Activated CD4-positive, alpha-beta T cell treated with anti-CD3 and anti-CD28 coated beads for 36 hours (primary cell): ENCODE results near the gene ZNF622. TPM values are rescaled to one million over a fixed set of nuclear protein-coding genes. Genes with fewer than 3 reads are reported as not detected.

Source experiments
- ATAC-seq: fragments of 200-7000 bp; cut with Tn5 transposase; one replicate; pipeline ENCODE4 v1.10.0; 2021; ENCODE audit warnings: mild to moderate bottlenecking, moderate library complexity
- CTCF ChIA-PET: fragments of 350-600 bp; sonication (Branson Sonifier 250); formaldehyde crosslinking; loops from one replicate; lab custom pipeline; 2021; ENCODE audit warnings: antibody characterized with exemption; lab: Charles Lee
- POLR2A ChIA-PET: fragments of 350-600 bp; sonication (Branson Sonifier 250); formaldehyde crosslinking; loops from one replicate; lab custom pipeline; 2021; ENCODE audit warnings: antibody characterized with exemption, inconsistent platforms; lab: Charles Lee
- DNase-seq: peaks from one replicate; pipeline ENCODE4 v3.0.0-alpha.2; 2020
- H3K27ac Mint-ChIP-seq: one replicate; pipeline ENCODE4 v1.8.0; 2021; ENCODE audit warnings: mixed read lengths
- H3K27me3 Mint-ChIP-seq: one replicate; pipeline ENCODE4 v1.8.0; 2021; ENCODE audit warnings: mixed read lengths
- H3K36me3 Mint-ChIP-seq: one replicate; pipeline ENCODE4 v1.8.0; 2021; ENCODE audit warnings: low read depth, mixed read lengths
- H3K4me1 Mint-ChIP-seq: one replicate; pipeline ENCODE4 v1.8.0; 2021; ENCODE audit warnings: mixed read lengths
- H3K4me3 Mint-ChIP-seq: one replicate; pipeline ENCODE4 v1.8.0; 2021; ENCODE audit warnings: mild to moderate bottlenecking, moderate library complexity, mixed read lengths
- H3K9me3 Mint-ChIP-seq: one replicate; pipeline ENCODE4 v1.8.0; 2021; ENCODE audit warnings: low read depth, mixed read lengths
- intact Hi-C, 2 experiments: fragments of 100-400 bp; cut with DNase I in 1 of 2; cut with micrococcal nuclease in 1 of 2; formaldehyde crosslinking; loops; one replicate each; pipeline versions ENCODE4 v1.14.2 to v1.15.1; 2022 to 2024; cut with DNase I, micrococcal nuclease
- total RNA-seq, 2 experiments: library from RNA; stranded (reverse); gene quantifications; one replicate each; pipeline ENCODE4 v1.2.3, GENCODE V29; 2021

Gene ZNF622
- total RNA-seq, 2 experiments from 2014 or later: 30.9 to 36.3 TPM

- H3K27me3 Mint-ChIP-seq: no peaks in the 10 kb centered on the region
- intact Hi-C loops: no loop called here
- POLR2A ChIA-PET: no interaction called here
- no peak overlapping the region for H3K27ac Mint-ChIP-seq
- peaks cover 23% of the 10 kb centered on the region for H3K36me3 Mint-ChIP-seq
- DNase-seq: no peak
- CTCF ChIA-PET: no interaction called here
- peaks cover 20% of the 10 kb centered on the region for H3K4me1 Mint-ChIP-seq
- ATAC-seq: no peak
- H3K4me3 Mint-ChIP-seq: no peak overlapping the region
- H3K9me3 Mint-ChIP-seq: peaks cover 21% of the 10 kb centered on the region
Observed at GRCh38 chr5:16493261-16493660, 27.7 kb upstream of the ZNF622 start.

GRCh38 chr5:16492398-16493140 is 27.0 kb upstream of the ZNF622 start:
- H3K27ac Mint-ChIP-seq: no peak overlapping the region
- ChIA-PET CTCF (no interaction called here), POLR2A (no interaction called here)
- no peak overlapping the region for H3K4me3 Mint-ChIP-seq
- peaks cover 20% of the 10 kb centered on the region for H3K4me1 Mint-ChIP-seq
- intact Hi-C loops: no loop called here
- no peaks in the 10 kb centered on the region for H3K27me3 Mint-ChIP-seq
- H3K9me3 Mint-ChIP-seq: peaks cover 15% of the 10 kb centered on the region
- ATAC-seq (peak; percentile 42), DNase-seq (no peak)
- peaks cover 18% of the 10 kb centered on the region for H3K36me3 Mint-ChIP-seq

- CTCF ChIA-PET: interaction anchor here (0.6 to 2.4 kb wide), 4 partner anchors 10 to 176 kb away, joined by 3 to 16 read pairs (median 7); no protein-coding TSS in a partner anchor
- peaks cover 7% of the 10 kb centered on the region for H3K9me3 Mint-ChIP-seq
Observed at GRCh38 chr5:16490911-16491310, 25.3 kb upstream of the ZNF622 start.

GRCh38 chr5:16489322-16489791 is 23.8 kb upstream of the ZNF622 start:
- DNase-seq (no peak), ATAC-seq (peak; percentile 67)
- no peaks in the 10 kb centered on the region for H3K27me3 Mint-ChIP-seq
- H3K36me3 Mint-ChIP-seq: no peaks in the 10 kb centered on the region
- no peak overlapping the region for H3K4me3 Mint-ChIP-seq
- ChIA-PET CTCF (interaction anchor here (0.8 to 2.4 kb wide), 8 partner anchors 9 to 178 kb away, joined by 3 to 16 read pairs (median 5); no protein-coding TSS in a partner anchor), POLR2A (no interaction called here)
- H3K9me3 Mint-ChIP-seq: no peaks in the 10 kb centered on the region
- H3K27ac Mint-ChIP-seq: peak overlapping the region; percentile 10
- intact Hi-C loops: loop anchor here (1.0 to 5.0 kb wide), 4 partner anchors 61 to 178 kb away; no protein-coding TSS in a partner anchor
- peaks cover 26% of the 10 kb centered on the region for H3K4me1 Mint-ChIP-seq

More at GRCh38 chr5:16490911-16491310, 25.3 kb upstream of the ZNF622 start:
- peaks cover 31% of the 10 kb centered on the region for H3K4me1 Mint-ChIP-seq
- H3K36me3 Mint-ChIP-seq: peaks cover 10% of the 10 kb centered on the region
- POLR2A ChIA-PET: no interaction called here
- no peaks in the 10 kb centered on the region for H3K27me3 Mint-ChIP-seq
- intact Hi-C loops: no loop called here
- no peak overlapping the region for H3K27ac Mint-ChIP-seq
- no peak overlapping the region for H3K4me3 Mint-ChIP-seq
- no peak for DNase-seq
- ATAC-seq: no peak

DNA sequence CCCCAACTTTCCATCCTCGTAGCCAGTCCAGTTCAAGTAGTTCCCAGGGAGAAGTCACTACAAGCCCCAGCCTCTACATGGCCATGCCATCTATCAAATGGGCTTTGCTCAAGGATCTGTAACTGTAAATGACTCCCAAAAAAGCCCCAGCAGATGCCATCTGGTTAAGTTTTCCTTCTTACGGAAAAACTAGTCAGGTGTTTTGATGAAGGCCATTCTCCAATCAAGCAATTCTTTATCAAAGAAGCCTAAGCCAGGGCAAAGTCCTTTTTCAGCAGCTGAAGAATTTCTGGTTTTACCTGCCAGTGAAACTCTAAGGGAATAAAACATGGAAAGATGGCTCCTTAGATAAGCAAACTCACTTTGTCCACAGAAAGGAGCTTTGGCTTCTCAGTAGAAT is 21.9 kb upstream of the ZNF622 start:
- Mint-ChIP-seq H3K4me3 (no peak overlapping the region), H3K36me3 (no peaks in the 10 kb centered on the region), H3K9me3 (no peaks in the 10 kb centered on the region), H3K27me3 (no peaks in the 10 kb centered on the region), H3K4me1 (peaks cover 19% of the 10 kb centered on the region), H3K27ac (no peak overlapping the region)
- POLR2A ChIA-PET: no interaction called here
- intact Hi-C loops: loop anchor here in 1 of 2 experiments (5.0 kb wide), 1 partner anchor 180 kb away; no protein-coding TSS in a partner anchor
- ATAC-seq (no peak), DNase-seq (no peak)
- CTCF ChIA-PET: interaction anchor here (0.7 kb wide), 1 partner anchor 251 kb away, joined by 3 read pairs; no protein-coding TSS in a partner anchor

DNA sequence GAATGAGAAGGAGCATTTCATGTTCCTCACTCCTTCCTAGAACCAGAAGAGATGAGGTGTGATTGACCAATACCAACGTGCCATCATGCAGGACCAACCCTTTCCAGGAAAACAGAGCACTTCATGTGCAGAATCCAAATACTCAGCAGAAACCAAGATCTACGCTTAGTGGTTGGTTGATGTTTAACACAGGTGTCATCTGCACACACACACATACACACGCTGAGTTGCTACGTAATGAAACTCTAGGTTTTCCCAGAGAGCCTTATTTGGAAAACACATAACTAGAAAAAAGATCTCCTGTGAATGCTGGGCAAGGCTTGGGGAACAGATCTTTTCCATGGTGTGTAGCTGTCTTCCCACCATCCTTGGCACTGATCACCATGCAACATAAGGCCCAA is 21.1 kb upstream of the ZNF622 start:
- Mint-ChIP-seq H3K4me3 (no peak overlapping the region), H3K36me3 (peaks cover under 1% of the 10 kb centered on the region), H3K4me1 (peaks cover 14% of the 10 kb centered on the region), H3K27me3 (no peaks in the 10 kb centered on the region), H3K9me3 (no peaks in the 10 kb centered on the region), H3K27ac (no peak overlapping the region)
- intact Hi-C loops: loop anchor here in 1 of 2 experiments (5.0 kb wide), 1 partner anchor 181 kb away; no protein-coding TSS in a partner anchor
- DNase-seq: no peak
- peak; percentile 57 for ATAC-seq
- POLR2A ChIA-PET: no interaction called here
- CTCF ChIA-PET: no interaction called here

GRCh38 chr5:16485656-16486055 is 20.1 kb upstream of the ZNF622 start:
- intact Hi-C loops: loop anchor here in 1 of 2 experiments (5.0 kb wide), 1 partner anchor 182 kb away; no protein-coding TSS in a partner anchor
- DNase-seq (no peak), ATAC-seq (no peak)
- ChIA-PET POLR2A (no interaction called here), CTCF (interaction anchor here (1.8 kb wide), 1 partner anchor 11 kb away, joined by 7 read pairs; no protein-coding TSS in a partner anchor)
- no peak overlapping the region for H3K27ac Mint-ChIP-seq
- no peak overlapping the region for H3K4me3 Mint-ChIP-seq
- H3K9me3 Mint-ChIP-seq: peaks cover 2% of the 10 kb centered on the region
- peaks cover 14% of the 10 kb centered on the region for H3K4me1 Mint-ChIP-seq
- no peaks in the 10 kb centered on the region for H3K27me3 Mint-ChIP-seq
- H3K36me3 Mint-ChIP-seq: peaks cover 10% of the 10 kb centered on the region

- peaks cover 2% of the 10 kb centered on the region for H3K9me3 Mint-ChIP-seq
- no peaks in the 10 kb centered on the region for H3K27me3 Mint-ChIP-seq
- CTCF ChIA-PET: interaction anchor here (0.7 to 1.8 kb wide), 8 partner anchors 9 to 183 kb away, joined by 3 to 8 read pairs (median 5); no protein-coding TSS in a partner anchor
- intact Hi-C loops: no loop called here
- H3K4me1 Mint-ChIP-seq: peaks cover 10% of the 10 kb centered on the region
- no peak for ATAC-seq
- no peak for DNase-seq
- H3K4me3 Mint-ChIP-seq: no peak overlapping the region
- peaks cover 14% of the 10 kb centered on the region for H3K36me3 Mint-ChIP-seq
- POLR2A ChIA-PET: interaction anchor here (0.6 kb wide), 1 partner anchor 19 kb away, joined by 3 read pairs; no protein-coding TSS in a partner anchor
- no peak overlapping the region for H3K27ac Mint-ChIP-seq
Observed at GRCh38 chr5:16484081-16484480, 18.5 kb upstream of the ZNF622 start.

GRCh38 chr5:16483361-16483760 is 17.8 kb upstream of the ZNF622 start:
- H3K27me3 Mint-ChIP-seq: no peaks in the 10 kb centered on the region
- ChIA-PET POLR2A (no interaction called here), CTCF (interaction anchor here (1.1 to 1.8 kb wide), 5 partner anchors 12 to 184 kb away, joined by 3 to 8 read pairs (median 6); no protein-coding TSS in a partner anchor)
- H3K9me3 Mint-ChIP-seq: peaks cover 2% of the 10 kb centered on the region
- H3K36me3 Mint-ChIP-seq: peaks cover 14% of the 10 kb centered on the region
- no peak for ATAC-seq
- no peak for DNase-seq
- no peak overlapping the region for H3K4me3 Mint-ChIP-seq
- H3K27ac Mint-ChIP-seq: no peak overlapping the region
- peaks cover 10% of the 10 kb centered on the region for H3K4me1 Mint-ChIP-seq
- intact Hi-C loops: no loop called here

- H3K27me3 Mint-ChIP-seq: no peaks in the 10 kb centered on the region
- H3K27ac Mint-ChIP-seq: no peak overlapping the region
- DNase-seq: no peak
- no peak overlapping the region for H3K4me3 Mint-ChIP-seq
- ChIA-PET POLR2A (no interaction called here), CTCF (interaction anchor here (0.6 to 1.6 kb wide), 5 partner anchors 13 to 69 kb away, joined by 3 to 7 read pairs (median 4); no protein-coding TSS in a partner anchor)
- peaks cover 10% of the 10 kb centered on the region for H3K4me1 Mint-ChIP-seq
- no peak for ATAC-seq
- peaks cover 14% of the 10 kb centered on the region for H3K36me3 Mint-ChIP-seq
- peaks cover 2% of the 10 kb centered on the region for H3K9me3 Mint-ChIP-seq
- intact Hi-C loops: no loop called here
Observed at GRCh38 chr5:16482891-16483290, 17.3 kb upstream of the ZNF622 start.

GRCh38 chr5:16480821-16481538 is 15.4 kb upstream of the ZNF622 start:
- no peak for DNase-seq
- Mint-ChIP-seq H3K36me3 (peaks cover 24% of the 10 kb centered on the region), H3K4me3 (no peak overlapping the region), H3K9me3 (peaks cover 2% of the 10 kb centered on the region), H3K4me1 (no peaks in the 10 kb centered on the region), H3K27ac (no peak overlapping the region), H3K27me3 (no peaks in the 10 kb centered on the region)
- no peak for ATAC-seq
- intact Hi-C loops: no loop called here
- POLR2A ChIA-PET: no interaction called here
- CTCF ChIA-PET: interaction anchor here (2.2 kb wide), 1 partner anchor 9 kb away, joined by 9 read pairs; no protein-coding TSS in a partner anchor
